GM12801 (cell line): Measurements from ENCODE around the gene PIK3AP1.

ENCODE experiments used
- CTCF ChIP-seq: IDR thresholded peaks from one replicate; pipeline ENCODE4 v1.5.1; 2011; ENCODE audit warnings: control low read depth; ENCODE audit not compliant: insufficient read length; ENCODE audit errors: extremely low read depth

The PIK3AP1 gene

GRCh38 chr10:96622013-96622787 lies 98.1 kb downstream of the PIK3AP1 start:
- TF ChIP-seq CTCF: no peak

- no peak for TF ChIP-seq CTCF
Measured at GRCh38 chr10:96619796-96620773, 100.2 kb downstream of the PIK3AP1 start.

- no peak for TF ChIP-seq CTCF
Measured at GRCh38 chr10:96619120-96619519, 101.2 kb downstream of the PIK3AP1 start.

- no peak for TF ChIP-seq CTCF
Measured at GRCh38 chr10:96618653-96619052, 101.7 kb downstream of the PIK3AP1 start.

- TF ChIP-seq CTCF: no peak
Measured at GRCh38 chr10:96616961-96617360, 103.4 kb downstream of the PIK3AP1 start.

GRCh38 chr10:96614515-96614914 lies 105.8 kb downstream of the PIK3AP1 start:
- TF ChIP-seq CTCF: no peak

- no peak for TF ChIP-seq CTCF
Measured at GRCh38 chr10:96613576-96613975, 106.7 kb downstream of the PIK3AP1 start.
